Left lung (tissue), 10 donors: Measurements from ENCODE around the gene UPF1. TPM values are rescaled to one million over a fixed set of nuclear protein-coding genes. Genes with fewer than 3 reads are reported as not detected.

ENCODE experiments used
- ATAC-seq: fragments of 200-7000 bp; cut with Tn5 transposase; one replicate; pipeline ENCODE4 v1.9.1; 2020; ENCODE audit warnings: moderate library complexity
- DNase-seq, 4 donors: peaks; one replicate each; pipeline ENCODE4 v3.0.0-alpha.2; 2013 to 2020
- H3K27ac ChIP-seq, 2 donors: fragments of 200-600 bp; sonication (generic) in 1 of 2; one replicate each; pipeline versions ENCODE4 v1.5.0 to v1.8.0; 2020 to 2021
- H3K27me3 ChIP-seq, 2 donors: fragments of 200-600 bp; sonication (generic) in 1 of 2; one replicate each; pipeline versions ENCODE4 v1.5.0 to v1.8.0; 2020 to 2021
- H3K36me3 ChIP-seq, 2 donors: fragments of 200-600 bp; sonication (generic) in 1 of 2; one replicate each; pipeline versions ENCODE4 v1.5.0 to v1.8.0; 2020 to 2021
- H3K4me1 ChIP-seq, 2 donors: fragments of 200-600 bp; one replicate each; pipeline ENCODE4 v1.8.0; 2021
- H3K4me3 ChIP-seq, 2 donors: fragments of 200-600 bp; sonication (generic) in 1 of 2; one replicate each; pipeline versions ENCODE4 v1.5.0 to v1.8.0; 2020 to 2021; ENCODE audit warnings: mild to moderate bottlenecking in 1 of 2
- H3K9me3 ChIP-seq, 2 donors: fragments of 200-600 bp; sonication (generic) in 1 of 2; one replicate each; pipeline versions ENCODE4 v1.5.0 to v1.8.0; 2020 to 2021
- intact Hi-C, 2 donors: fragments of 100-400 bp; cut with DNase I; formaldehyde crosslinking; loops; one replicate each; pipeline versions ENCODE4 v1.11.2 to v1.14.2; 2022
- polyA plus RNA-seq, 6 donors: library from polyadenylated mRNA; unstranded; fragments of 120-200 nt; gene quantifications; one replicate each; pipeline ENCODE4 v1.2.1, GENCODE V29; 2013; ENCODE audit not compliant: insufficient read length in 6 of 6
- total RNA-seq, 2 donors: library from RNA; stranded (reverse); fragmentation: NEBNext Ultra II Directional; extraction: Animal tissue kit (Norgen Biotek cat#: 25700); gene quantifications; one replicate each; pipeline ENCODE4 v1.2.1, GENCODE V29; 2021
- TF ChIP-seq, protein P1 (sequence below), 2 donors: fragments of 200-600 bp; sonication (generic) in 1 of 2; IDR thresholded peaks; one replicate each; pipeline versions ENCODE4 v1.5.0 to v1.8.0; 2021; ENCODE audit warnings: antibody characterized with exemption in 2 of 2
- donor health status: DM: no; HTN: yes; CAD: no.
- donor health status: DM: no; HTN: no; CAD: no.

The UPF1 gene
- total and polyA plus RNA-seq, 8 donors = 49.1 to 80.9 (median 55.3) TPM

DNA sequence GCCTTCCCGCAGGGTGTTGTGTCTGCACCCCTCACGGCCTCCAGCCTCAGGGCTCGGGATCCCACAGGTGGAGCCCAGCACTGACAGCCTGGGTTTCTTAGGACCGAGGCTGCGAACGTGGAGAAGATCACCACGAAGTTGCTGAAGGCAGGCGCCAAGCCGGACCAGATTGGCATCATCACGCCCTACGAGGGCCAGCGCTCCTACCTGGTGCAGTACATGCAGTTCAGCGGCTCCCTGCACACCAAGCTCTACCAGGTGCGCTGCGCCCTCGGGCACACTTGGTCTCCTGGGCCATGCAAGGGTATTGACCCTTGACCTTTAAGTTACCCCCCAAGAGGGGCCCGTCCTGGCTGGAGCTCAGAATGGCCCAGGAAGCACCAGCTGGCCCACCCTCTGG is 29.0 kb downstream of the UPF1 start:
- no peak for DNase-seq
- Histone ChIP-seq H3K36me3 (peaks cover 0 to 100% of the 10 kb centered on the region in 2 donors), H3K4me3 (no peak overlapping the region), H3K27ac (no peak overlapping the region), H3K27me3 (no peaks in the 10 kb centered on the region), H3K4me1 (peaks cover 0 to 6% of the 10 kb centered on the region in 2 donors), H3K9me3 (no peaks in the 10 kb centered on the region)
- intact Hi-C loops = no loop called here
- ATAC-seq = no peak
- TF ChIP-seq, protein P1, sequence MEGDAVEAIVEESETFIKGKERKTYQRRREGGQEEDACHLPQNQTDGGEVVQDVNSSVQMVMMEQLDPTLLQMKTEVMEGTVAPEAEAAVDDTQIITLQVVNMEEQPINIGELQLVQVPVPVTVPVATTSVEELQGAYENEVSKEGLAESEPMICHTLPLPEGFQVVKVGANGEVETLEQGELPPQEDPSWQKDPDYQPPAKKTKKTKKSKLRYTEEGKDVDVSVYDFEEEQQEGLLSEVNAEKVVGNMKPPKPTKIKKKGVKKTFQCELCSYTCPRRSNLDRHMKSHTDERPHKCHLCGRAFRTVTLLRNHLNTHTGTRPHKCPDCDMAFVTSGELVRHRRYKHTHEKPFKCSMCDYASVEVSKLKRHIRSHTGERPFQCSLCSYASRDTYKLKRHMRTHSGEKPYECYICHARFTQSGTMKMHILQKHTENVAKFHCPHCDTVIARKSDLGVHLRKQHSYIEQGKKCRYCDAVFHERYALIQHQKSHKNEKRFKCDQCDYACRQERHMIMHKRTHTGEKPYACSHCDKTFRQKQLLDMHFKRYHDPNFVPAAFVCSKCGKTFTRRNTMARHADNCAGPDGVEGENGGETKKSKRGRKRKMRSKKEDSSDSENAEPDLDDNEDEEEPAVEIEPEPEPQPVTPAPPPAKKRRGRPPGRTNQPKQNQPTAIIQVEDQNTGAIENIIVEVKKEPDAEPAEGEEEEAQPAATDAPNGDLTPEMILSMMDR (IDR thresholded peaks at IDR 0.05) = no peak

DNA sequence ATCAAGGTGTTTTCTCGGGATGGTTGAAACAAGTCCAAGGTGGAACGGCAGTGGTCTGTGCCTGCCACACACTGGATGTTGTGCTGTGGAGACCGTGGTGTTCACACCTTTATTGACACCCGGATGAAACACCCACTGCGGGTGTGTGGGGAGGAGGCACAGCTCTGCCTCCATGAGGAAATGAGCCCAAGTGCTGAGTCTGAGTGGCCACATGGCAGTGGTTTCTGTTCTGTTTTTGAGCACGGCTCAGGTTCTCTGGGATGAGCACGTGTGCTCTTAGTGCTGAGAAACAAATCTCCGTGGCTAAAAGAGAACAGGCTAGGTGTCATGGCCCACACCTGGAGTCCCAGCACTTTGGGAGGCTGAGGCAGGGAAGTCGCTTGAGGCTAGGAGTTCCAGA is 29.5 kb downstream of the UPF1 start:
- intact Hi-C loops = no loop called here
- ATAC-seq (no peak), DNase-seq (no peak)
- Histone ChIP-seq H3K4me3 (no peak overlapping the region), H3K4me1 (peaks cover 0 to 6% of the 10 kb centered on the region in 2 donors), H3K27ac (no peak overlapping the region), H3K9me3 (no peaks in the 10 kb centered on the region), H3K27me3 (no peaks in the 10 kb centered on the region), H3K36me3 (peaks cover 0 to 100% of the 10 kb centered on the region in 2 donors)
- TF ChIP-seq, protein P1 (IDR thresholded peaks at IDR 0.05) = no peak

DNA sequence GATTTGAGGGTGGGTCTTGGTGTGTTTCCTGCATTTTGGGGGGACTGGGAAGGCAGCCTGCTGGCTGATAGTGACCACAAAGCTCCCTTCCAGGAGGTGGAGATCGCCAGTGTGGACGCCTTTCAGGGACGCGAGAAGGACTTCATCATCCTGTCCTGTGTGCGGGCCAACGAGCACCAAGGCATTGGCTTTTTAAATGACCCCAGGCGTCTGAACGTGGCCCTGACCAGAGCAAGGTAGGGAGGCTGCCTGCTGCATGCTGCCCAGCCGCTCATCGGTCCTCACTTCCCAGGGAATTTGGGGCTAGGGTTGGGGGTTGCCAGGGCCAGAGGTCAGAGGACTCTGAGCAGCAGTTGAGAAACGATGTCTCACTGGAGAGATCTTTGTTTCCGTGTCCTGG is 30.2 kb downstream of the UPF1 start:
- TF ChIP-seq, protein P1 (IDR thresholded peaks at IDR 0.05) = no peak
- Histone ChIP-seq H3K9me3 (no peaks in the 10 kb centered on the region), H3K4me3 (no peak overlapping the region), H3K27ac (no peak overlapping the region), H3K27me3 (no peaks in the 10 kb centered on the region), H3K4me1 (peaks cover 0 to 13% of the 10 kb centered on the region in 2 donors), H3K36me3 (peaks cover 0 to 100% of the 10 kb centered on the region in 2 donors)
- intact Hi-C loops = no loop called here
- ATAC-seq = no peak
- peak in 1 of 4 donors; percentile 38 for DNase-seq

DNA sequence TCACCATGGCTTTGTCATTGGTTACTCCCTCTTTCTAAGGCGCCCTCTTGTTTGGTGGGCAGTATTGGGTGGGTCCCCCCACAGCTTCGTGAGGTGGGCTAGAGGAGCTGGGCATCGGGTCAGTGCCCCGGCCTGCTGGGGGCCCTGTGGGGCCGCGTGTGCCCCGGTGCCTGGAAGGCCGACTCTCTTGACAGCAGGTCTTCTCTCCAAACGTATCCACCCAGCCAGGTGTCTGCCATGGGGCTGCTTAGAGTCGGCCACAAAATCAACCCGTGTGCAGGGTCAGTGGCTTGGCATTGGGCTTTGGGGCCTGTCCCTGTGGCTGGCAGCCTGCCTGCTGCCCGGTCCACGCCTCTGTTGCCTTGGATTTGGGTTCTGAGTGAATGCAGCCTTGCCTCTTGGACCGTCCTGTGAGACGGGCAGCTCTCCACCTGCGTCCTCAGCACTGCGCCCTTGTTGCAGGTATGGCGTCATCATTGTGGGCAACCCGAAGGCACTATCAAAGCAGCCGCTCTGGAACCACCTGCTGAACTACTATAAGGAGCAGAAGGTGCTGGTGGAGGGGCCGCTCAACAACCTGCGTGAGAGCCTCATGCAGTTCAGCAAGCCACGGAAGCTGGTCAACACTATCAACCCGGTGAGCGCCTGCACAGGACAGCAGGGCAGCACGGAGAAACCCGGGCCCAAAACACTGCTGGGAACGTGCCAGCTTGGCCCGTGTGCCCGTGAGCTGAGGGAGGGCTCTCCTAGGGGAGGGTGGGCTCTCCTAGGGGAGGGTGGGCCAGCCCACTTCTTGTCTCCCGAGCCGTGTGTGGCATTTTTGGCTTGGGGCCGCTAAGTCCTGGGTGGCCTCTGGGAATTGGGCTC is 31.4 kb downstream of the UPF1 start:
- Histone ChIP-seq H3K27me3 (peaks cover 0 to 3% of the 10 kb centered on the region in 2 donors), H3K4me1 (peaks cover 0 to 13% of the 10 kb centered on the region in 2 donors), H3K9me3 (no peaks in the 10 kb centered on the region), H3K4me3 (no peak overlapping the region), H3K27ac (no peak overlapping the region), H3K36me3 (peaks cover 0 to 100% of the 10 kb centered on the region in 2 donors)
- intact Hi-C loops = no loop called here
- ATAC-seq (no peak), DNase-seq (peak in 1 of 4 donors; percentile 73)
- TF ChIP-seq, protein P1 (IDR thresholded peaks at IDR 0.05) = no peak

DNA sequence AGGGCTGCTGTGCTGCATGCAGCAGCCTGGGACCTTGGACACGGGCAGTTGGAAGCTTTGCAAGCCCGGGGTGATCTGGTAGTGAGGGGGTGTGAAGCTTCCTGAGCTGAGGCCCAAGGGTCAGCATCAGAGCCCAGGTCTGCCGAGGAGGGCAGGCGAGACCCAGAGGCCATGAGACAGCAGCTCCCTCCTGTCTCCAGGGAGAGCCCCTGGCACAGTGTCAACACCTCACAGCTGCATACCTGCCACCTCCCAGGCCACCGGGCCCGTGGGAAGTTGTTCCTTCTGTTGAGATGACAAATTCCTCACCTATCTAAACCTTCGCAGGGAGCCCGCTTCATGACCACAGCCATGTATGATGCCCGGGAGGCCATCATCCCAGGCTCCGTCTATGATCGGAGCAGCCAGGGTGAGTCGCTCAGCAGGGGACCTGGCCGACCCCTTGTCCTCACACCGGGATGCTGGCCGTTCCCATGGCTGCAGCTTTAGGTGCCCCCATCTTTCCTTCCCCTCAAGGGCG is 32.1 kb downstream of the UPF1 start:
- DNase-seq = peak in 1 of 4 donors; percentile 67
- Histone ChIP-seq H3K9me3 (no peaks in the 10 kb centered on the region), H3K27ac (no peak overlapping the region), H3K27me3 (peaks cover 0 to 8% of the 10 kb centered on the region in 2 donors), H3K36me3 (peaks cover 0 to 97% of the 10 kb centered on the region in 2 donors), H3K4me1 (peaks cover 0 to 13% of the 10 kb centered on the region in 2 donors), H3K4me3 (no peak overlapping the region)
- TF ChIP-seq, protein P1 (IDR thresholded peaks at IDR 0.05) = no peak
- intact Hi-C loops = no loop called here
- no peak for ATAC-seq
